ENCODE measurements around the gene TNNI2.
"Not testable (repeated sequence)": the region's sequence is repeated elsewhere in the genome, so short reads cannot be mapped to it uniquely, and the experiment has no call there.

TNNI2 gene

DNA sequence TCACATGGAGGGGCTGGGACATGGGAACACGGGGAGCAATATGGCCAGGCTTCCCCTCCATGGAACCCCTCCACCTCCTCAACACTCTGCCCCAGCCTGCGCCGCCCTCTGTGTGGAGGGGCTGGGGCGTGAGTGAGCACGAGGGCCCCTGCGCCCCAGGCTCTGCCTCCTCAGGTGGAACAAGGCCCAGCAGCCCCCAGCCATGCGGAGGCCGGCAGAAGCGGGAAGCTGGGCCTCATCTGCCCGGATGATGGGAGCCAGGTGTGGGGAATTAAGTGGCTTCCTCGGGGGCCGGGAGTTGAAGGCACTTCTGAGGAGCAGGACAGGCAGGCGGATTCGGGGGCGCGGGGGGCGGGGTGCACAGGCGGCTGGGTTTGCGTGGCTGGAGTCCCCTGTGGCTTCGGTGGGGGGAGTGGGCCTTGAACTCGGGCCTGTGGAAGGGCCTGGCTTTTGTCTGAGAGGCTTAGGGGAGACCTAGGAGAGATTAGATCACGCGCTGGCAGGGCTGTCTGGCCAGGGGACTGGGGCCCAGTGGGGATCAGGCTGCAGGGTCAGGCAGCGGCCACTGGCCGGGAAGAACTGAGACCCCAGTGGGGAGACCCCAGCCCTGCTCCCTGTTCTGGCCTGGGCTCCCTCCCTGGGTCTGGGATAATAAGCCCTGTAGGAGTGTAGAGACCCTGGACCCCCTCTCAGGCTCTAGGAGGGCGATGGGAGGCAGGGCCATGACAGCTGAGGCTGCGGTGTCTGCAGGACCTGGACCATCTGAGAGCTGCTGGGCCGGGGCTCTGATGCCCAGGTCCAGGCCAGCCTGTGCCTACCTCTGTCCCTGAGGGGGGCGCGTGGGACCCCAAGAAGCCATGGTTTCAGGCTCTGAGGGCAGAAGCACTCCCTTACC, 39.6 kb downstream of the TNNI2 start:
- CTCF ChIA-PET: no interaction called here
- H3K27ac Mint-ChIP-seq: no peak overlapping the region
- H3K4me3 Mint-ChIP-seq: no peak overlapping the region
- H3K9me3 Mint-ChIP-seq: no peaks in the 10 kb centered on the region
- no peaks in the 10 kb centered on the region for H3K27me3 Mint-ChIP-seq
- H3K4me1 Mint-ChIP-seq: peaks cover 13% of the 10 kb centered on the region
- H3K36me3 Mint-ChIP-seq: no peaks in the 10 kb centered on the region
- peak; percentile 17 for DNase-seq

DNA sequence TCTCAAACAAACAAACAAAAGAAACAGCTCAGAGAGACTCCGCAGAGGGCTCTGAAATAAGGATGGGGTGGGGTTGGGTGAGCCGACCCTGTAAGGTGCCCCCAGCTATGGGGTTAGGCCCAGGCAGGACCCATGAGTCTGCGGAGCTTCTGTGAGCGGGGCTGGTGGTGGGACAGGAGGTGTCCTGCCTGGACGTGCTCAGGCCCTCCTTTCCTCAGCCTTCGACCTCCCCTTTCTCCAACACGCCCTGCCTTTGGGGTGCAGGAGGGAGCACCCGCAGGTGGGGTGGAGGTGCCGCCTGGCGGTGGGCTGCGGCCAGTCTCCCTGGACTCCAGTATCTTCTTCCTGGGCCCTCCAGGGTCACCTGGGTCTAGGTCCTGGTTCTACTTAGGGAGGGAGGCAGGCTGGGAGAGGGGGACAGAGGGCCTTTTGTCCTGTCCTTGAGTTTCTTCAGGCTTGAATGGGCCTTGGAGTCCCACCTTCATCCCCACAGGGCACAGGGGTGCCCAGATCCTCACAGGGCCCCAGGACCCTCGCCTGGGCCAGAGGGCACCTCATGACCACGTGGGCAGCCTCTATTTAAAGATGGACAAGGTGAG, 40.7 kb downstream of the TNNI2 start:
- no peaks in the 10 kb centered on the region for H3K9me3 Mint-ChIP-seq
- H3K4me3 Mint-ChIP-seq: no peak overlapping the region
- no peaks in the 10 kb centered on the region for H3K27me3 Mint-ChIP-seq
- CTCF ChIA-PET: no interaction called here
- H3K36me3 Mint-ChIP-seq: no peaks in the 10 kb centered on the region
- peak; percentile 19 for DNase-seq
- peaks cover 12% of the 10 kb centered on the region for H3K4me1 Mint-ChIP-seq
- no peak overlapping the region for H3K27ac Mint-ChIP-seq

DNA sequence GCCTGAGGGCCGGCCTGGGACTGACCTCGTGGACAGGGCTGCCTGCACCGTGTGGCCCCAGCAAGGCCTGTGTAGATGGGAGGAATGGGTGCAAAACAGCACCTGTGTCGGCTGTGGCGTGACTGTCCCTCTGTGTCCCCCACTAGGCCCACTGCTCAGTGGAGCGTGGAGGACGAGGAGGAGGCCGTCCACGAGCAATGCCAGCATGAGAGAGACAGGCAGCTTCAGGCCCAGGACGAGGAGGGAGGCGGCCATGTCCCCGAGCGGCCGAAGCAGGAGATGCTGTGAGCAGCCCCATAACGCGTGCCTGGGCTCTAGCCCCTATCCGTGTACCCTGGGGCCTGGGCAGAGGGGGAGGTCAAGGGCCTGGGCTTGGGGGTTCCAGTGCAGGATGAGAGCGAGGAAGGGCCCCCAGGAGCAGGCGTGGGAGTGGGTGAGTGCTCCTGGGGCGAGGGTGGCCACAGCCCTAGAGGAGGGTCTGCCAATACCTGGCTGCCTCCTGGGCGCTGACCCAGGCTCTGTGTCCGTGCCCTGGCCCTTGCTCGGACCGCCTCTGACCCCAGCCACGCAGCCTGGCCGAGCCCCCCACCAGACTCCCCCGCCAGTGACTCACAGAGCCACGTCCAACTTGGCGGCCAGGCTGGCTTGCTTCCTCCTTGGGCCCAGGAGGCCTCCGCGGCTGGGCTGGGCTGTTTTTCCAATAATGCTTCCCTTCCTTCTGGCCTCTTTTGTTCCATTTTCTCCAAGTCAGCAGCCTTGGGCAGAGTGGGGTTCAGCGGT, 41.4 kb downstream of the TNNI2 start:
- CTCF ChIA-PET: interaction anchor here (2.2 kb wide), 1 partner anchor 44 kb away, joined by 5 read pairs; no protein-coding TSS in a partner anchor
- Mint-ChIP-seq H3K27me3 (no peaks in the 10 kb centered on the region), H3K4me1 (peaks cover 10% of the 10 kb centered on the region), H3K27ac (no peak overlapping the region), H3K4me3 (no peak overlapping the region), H3K9me3 (no peaks in the 10 kb centered on the region), H3K36me3 (no peaks in the 10 kb centered on the region)
- peak; percentile 16 for DNase-seq

DNA sequence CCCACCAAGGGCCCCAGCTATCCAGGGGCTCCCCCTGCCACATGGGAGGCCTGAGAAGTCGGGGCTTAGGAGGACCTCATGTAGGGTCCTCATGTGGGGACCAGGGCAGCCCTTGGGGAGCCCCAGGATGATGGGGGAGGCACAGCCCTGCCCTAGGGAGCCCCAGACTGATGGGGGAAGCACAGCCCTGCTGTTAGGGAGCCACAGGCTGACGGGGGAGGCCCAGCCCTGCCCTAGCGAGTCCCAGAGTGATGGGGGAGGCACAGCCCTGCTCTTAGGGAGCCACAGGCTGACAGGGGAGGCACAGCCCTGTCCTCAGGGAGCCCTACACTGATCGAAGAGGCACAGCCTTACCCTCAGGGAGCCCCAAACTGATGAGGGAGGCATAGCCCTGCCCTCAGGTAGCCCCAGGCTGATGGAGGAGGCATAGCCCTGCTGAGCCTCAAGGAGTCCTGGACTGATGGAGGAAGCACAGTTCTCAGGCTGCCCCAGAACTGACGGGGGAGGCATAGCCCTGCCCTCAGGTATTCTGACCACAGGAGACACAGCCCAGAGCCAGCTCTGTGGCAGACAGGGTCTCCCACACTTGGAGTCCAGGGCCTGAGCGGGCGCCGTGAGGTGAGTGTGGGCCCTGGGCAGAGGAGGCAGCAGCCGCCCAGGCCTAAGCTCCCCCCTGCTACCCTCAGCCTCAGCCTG, 42.1 kb downstream of the TNNI2 start:
- no peaks in the 10 kb centered on the region for H3K36me3 Mint-ChIP-seq
- H3K4me3 Mint-ChIP-seq: no peak overlapping the region
- no peaks in the 10 kb centered on the region for H3K9me3 Mint-ChIP-seq
- H3K27ac Mint-ChIP-seq: no peak overlapping the region
- DNase-seq: peak; percentile 20
- no peaks in the 10 kb centered on the region for H3K27me3 Mint-ChIP-seq
- peaks cover 7% of the 10 kb centered on the region for H3K4me1 Mint-ChIP-seq
- CTCF ChIA-PET: interaction anchor here (1.6 to 2.6 kb wide), 5 partner anchors 10 to 273 kb away, joined by 3 to 22 read pairs (median 7); partner anchors contain the start of genes LSP1, PRR33 and TNNI2

DNA sequence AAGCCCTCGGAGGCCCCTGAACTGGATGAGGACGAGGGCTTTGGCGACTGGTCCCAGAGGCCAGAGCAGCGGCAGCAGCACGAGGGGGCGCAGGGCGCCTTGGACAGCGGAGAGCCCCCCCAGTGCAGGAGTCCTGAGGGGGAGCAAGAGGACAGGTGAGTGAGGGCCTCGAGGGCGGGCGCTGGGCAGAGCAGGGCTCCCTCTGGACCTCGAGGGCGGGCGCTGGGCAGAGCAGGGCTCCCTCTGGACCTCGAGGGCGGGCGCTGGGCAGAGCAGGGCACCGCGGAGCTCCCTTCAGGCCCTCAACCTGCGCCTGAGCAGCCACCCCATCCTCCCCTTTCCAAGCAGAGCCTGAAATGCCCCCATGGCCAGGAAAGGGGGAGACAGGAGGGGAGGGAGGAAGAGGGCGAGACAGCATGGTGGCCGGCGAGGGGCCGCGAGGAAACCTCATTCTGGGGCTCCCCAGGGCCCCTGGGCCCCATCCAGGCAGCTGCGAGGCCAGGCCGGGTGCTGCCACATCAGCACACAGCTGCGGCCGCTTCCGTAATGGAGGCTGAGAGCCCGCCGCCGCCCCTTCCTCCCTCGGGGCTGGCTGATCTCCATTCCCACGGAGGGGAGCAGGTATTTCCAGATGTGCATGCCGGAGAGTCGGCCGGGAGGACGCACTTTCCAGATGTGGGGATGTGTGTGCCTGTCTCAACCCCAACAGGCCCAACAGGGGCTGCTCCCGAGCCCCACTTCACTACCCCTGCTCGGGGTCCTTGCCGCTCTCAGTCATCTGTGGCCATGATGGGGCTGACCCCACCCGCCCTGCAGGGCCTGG, 42.9 kb downstream of the TNNI2 start:
- Mint-ChIP-seq H3K9me3 (no peaks in the 10 kb centered on the region), H3K36me3 (no peaks in the 10 kb centered on the region), H3K27me3 (no peaks in the 10 kb centered on the region), H3K4me1 (peaks cover 7% of the 10 kb centered on the region), H3K4me3 (no peak overlapping the region), H3K27ac (no peak overlapping the region)
- peak; percentile 23 for DNase-seq
- CTCF ChIA-PET: interaction anchor here (0.7 to 2.6 kb wide), 25 partner anchors 10 to 272 kb away, joined by 3 to 22 read pairs (median 5); partner anchors contain the start of genes LSP1, MRPL23, PRR33 and TNNI2

DNA sequence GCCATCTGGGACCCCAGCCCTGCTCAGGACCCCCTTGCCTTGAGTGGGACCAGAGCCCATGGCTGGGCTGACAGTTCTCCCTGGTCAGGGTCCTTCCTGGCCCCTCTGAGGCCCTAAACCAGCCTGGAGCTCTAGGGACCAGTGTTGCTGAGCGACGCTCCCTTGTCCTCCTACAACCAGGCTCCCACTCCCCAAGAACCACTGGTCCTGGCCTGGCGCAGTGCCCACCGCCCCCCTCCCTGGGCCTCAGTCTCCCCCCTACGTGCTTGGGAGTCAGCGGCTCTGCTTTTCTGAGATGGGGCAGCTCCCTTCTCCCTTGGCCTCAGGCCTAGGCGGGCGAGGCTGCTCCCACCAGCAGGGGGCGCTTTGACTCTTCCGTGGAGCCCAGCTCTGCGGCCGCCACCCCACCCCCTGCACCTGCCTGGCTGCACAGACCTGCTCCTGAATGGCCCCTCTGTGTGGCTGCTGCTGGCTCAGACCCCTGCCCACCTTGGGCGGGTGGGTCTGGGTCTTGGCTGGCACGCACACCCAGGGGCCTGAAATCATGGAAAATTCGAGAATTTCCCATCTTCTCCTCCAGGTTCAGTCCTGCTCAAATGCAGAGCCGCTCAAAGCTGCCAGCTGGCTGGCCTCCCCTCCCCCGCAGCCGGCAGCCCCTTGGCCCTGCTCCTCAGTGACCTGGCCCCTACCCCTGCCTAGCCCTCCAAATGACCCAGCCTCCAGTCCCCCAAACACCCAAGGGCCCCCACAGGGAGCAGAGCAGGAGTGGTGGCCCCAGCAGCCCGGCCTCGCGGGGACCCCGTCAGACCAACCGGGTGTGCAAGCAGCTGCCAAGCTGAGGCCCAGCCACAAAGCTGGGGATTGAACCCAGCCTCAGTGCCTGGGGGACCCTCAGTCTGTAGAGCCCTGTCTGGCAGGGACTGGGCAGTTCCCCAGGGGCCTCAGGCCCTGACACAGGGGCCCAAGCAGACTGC, 43.8 kb downstream of the TNNI2 start:
- CTCF ChIA-PET: interaction anchor here (0.6 to 2.6 kb wide), 26 partner anchors 9 to 271 kb away, joined by 3 to 22 read pairs (median 5); partner anchors contain the start of genes LSP1, MRPL23, PRR33 and TNNI2
- Mint-ChIP-seq H3K4me3 (no peak overlapping the region), H3K9me3 (no peaks in the 10 kb centered on the region)

DNA sequence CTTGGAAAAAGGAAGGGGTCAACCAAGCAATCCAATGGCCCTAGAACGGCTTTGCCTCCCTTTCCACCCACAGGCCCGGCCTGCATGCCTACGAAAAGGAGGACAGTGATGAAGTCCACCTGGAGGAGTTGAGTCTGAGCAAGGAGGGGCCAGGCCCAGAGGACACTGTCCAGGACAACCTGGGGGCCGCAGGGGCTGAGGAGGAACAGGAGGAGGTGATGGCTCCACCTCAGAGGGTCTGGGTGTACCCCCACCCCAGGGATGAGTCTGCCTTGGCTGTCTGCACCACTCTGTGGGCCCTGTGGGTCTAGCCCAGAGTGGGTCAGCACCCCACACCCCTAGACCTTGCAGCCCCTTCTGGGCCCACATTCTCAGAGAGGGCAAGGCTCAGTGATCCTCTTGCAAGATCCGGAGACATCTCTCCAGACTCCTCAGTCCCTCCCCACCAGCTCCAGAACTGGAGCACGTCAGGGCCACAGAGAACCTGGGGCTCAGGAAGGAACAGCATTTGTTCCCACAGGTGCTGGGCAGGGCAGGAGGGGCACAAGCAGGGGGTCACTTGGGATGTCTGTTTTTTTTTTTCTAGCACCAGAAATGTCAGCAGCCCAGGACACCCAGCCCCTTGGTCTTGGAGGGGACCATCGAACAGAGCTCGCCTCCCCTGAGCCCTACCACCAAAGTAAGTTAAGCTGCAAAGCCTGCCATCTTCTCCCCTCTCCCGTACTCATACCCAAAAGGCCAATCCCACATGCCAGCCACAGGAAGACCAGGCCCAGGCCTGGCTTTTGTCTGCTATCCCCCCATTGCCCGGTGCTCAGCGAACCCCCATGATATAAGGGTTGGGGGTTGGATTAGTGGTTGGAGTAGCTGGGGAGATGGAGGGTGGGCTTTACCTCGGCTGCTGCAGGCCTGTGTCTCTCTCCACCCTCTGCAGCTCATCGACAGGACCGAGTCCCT, 44.8 kb downstream of the TNNI2 start:
- H3K36me3 Mint-ChIP-seq: peaks cover 10% of the 10 kb centered on the region
- CTCF ChIA-PET: interaction anchor here (1.4 to 2.6 kb wide), 7 partner anchors 13 to 116 kb away, joined by 3 to 22 read pairs (median 8); partner anchors contain the start of gene LSP1
- H3K27me3 Mint-ChIP-seq: no peaks in the 10 kb centered on the region
- DNase-seq: peak; percentile 20
- no peak overlapping the region for H3K4me3 Mint-ChIP-seq
- H3K4me1 Mint-ChIP-seq: peaks cover 19% of the 10 kb centered on the region
- H3K27ac Mint-ChIP-seq: no peak overlapping the region
- H3K9me3 Mint-ChIP-seq: no peaks in the 10 kb centered on the region

More for the DNA sequence above, 43.8 kb downstream of the TNNI2 start:
- peaks cover under 1% of the 10 kb centered on the region for H3K36me3 Mint-ChIP-seq
- H3K27ac Mint-ChIP-seq: no peak overlapping the region
- peaks cover 9% of the 10 kb centered on the region for H3K4me1 Mint-ChIP-seq
- peak; percentile 83 for DNase-seq
- H3K27me3 Mint-ChIP-seq: no peaks in the 10 kb centered on the region

DNA sequence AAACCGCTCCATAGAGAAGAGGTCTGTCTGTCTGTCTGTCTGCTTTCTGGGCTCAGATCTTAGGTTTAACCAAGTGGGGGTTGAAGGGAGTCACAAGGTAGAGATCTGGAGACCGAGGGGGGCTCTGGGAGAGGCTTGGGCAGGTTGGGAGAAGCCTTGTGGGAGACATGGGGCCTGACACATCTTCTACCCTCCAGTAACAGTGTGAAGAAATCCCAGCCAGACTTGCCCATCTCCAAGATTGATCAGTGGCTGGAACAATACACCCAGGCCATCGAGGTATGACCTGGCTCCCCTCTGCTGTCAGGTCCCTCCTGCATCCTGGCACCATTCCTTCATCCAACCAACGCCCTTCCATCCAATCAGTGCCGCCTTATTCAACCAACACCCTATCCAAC, 45.5 kb downstream of the TNNI2 start:
- peaks cover 14% of the 10 kb centered on the region for H3K36me3 Mint-ChIP-seq
- no peak overlapping the region for H3K27ac Mint-ChIP-seq
- CTCF ChIA-PET: no interaction called here
- H3K4me1 Mint-ChIP-seq: peaks cover 24% of the 10 kb centered on the region
- H3K9me3 Mint-ChIP-seq: no peaks in the 10 kb centered on the region
- no peak overlapping the region for H3K4me3 Mint-ChIP-seq
- peak; percentile 15 for DNase-seq
- no peaks in the 10 kb centered on the region for H3K27me3 Mint-ChIP-seq

DNA sequence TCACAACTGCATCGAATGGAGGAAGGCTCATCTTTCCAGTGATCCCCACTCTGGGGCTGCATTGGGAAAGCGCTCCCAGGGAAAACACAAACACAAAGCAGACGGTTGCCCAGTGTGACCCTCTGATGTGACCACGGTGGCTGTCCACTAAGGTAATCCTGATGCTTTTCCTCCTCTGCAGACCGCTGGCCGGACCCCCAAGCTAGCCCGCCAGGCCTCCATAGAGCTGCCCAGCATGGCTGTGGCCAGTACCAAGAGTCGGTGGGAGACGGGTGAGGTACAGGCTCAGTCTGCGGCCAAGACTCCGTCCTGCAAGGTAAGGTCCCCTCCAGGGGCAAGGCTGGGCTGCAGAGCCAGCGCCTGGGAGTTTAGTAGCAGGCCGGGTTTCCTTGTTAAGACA, 47.8 kb downstream of the TNNI2 start:
- peaks cover 35% of the 10 kb centered on the region for H3K4me1 Mint-ChIP-seq
- H3K9me3 Mint-ChIP-seq, H3K27ac Mint-ChIP-seq, CTCF ChIA-PET, DNase-seq, H3K4me3 Mint-ChIP-seq, H3K27me3 Mint-ChIP-seq: not testable (repeated sequence)
- H3K36me3 Mint-ChIP-seq: peaks cover 16% of the 10 kb centered on the region

DNA sequence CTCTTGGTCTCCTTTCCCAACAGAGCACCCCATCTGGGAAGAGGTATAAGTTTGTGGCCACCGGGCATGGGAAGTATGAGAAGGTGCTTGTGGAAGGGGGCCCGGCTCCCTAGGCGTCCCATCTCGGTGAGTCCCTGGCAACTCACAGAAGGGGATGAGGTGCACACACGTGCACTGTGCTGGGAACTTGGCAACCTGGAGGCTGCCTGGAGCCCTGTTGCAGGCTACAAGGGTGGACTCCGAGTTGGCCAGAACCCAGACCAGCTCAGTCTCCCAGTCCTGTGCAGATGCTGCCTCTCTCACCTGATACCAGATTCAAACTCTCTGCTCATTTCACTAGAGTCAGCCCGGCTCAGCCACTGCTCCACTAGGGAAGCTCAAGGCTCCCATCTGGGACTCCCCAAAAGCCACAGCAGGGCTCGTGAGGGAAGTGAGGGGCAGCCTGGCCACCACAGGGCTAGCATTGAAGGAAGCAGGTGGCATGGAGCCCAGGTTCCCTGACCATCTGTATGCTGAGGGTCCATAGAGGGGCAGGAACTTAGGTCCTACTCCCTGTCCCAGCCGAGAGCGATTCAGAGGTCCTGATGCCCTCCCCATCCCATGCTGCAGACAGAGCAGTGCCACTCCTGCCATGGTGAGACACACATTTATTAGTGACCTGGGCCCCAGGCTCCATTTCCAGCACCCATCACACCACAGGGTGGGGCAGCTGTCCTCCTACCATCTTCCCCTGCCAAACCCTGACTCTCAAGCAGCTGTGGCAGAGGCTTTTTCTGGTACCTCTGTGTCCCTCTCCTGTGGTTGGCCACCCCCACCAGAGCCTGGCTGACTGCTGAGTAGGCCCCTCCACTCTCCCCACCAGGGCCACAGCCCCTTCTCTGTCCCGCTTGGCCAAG, 48.9 kb downstream of the TNNI2 start:
- CTCF ChIA-PET: interaction anchor here (1.9 kb wide), 1 partner anchor 12 kb away, joined by 5 read pairs; no protein-coding TSS in a partner anchor
- Mint-ChIP-seq H3K4me1 (peaks cover 38% of the 10 kb centered on the region), H3K27me3 (no peaks in the 10 kb centered on the region), H3K9me3 (peaks cover 3% of the 10 kb centered on the region), H3K27ac (peak overlapping the region; percentile 87), H3K36me3 (peaks cover 23% of the 10 kb centered on the region), H3K4me3 (no peak overlapping the region)
- DNase-seq: no peak

Data from activated naive CD4-positive, alpha-beta T cell treated with anti-CD3 and anti-CD28 coated beads, Interleukin-2, amount 10 ng/mL, durations not matched to agents 7 days and 5 days (primary cell).